ENCODE results near the gene VIPR2.
A peak's percentile ranks its signal among the peaks of the same experiment; 100 is the strongest.

Gene VIPR2

DNA sequence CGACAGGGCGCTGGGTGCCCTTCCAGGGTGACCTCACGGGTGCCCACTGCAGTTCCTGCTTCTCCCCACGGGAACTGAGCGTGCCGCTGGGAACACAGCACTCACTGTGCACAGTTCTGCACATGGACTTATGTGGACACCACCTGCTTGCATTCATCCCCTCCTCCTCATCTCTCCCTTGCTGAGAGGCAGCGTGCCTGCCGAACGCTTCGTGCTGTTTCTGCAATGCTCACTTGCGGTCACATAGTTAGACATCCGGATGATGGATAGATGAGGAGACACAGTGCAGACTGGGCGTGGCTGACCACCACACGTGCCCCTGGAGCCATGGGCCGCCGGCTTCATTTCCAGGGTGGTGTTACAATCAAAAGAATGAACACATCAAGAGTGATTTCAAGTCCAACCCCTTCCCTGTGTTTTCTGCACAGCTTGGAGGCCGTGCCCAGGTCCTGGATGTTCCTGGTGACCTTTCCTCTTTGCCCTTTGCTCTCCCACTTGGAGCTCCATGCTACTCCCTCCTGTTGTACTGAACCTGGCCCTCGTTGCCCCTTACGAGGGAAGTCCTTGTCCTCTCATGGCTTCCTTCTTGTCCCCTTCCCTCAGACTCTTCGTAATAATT lies 119.4 kb downstream of the VIPR2 start:
- peak; percentile 49 for DNase-seq (ENCODE audit: low spot score)

GRCh38 chr7:159024280-159024951 lies 120.3 kb downstream of the VIPR2 start:
- peak; percentile 38 for DNase-seq (ENCODE audit: low spot score)

DNA sequence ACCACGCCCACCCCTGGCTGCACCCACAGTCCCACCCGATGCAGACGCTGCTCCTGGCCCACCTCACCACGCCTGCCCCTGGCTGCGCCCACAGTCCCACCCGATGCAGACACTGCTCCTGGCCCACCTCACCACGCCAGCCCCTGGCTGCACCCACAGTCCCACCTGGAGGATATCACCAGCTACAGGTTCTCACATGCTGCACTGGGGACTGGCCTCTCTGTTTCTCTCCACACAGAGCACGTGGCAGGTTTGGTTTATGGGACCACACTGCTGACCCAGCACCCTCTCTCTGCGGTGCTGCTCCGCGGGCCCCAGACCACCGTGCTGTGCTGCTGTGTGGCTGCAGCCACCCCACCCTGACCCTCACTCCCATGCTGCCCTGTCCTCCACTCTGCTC lies 120.9 kb downstream of the VIPR2 start:
- peak; percentile 47 for DNase-seq (ENCODE audit: low spot score)

GRCh38 chr7:159023206-159023605 lies 121.5 kb downstream of the VIPR2 start:
- peak; percentile 26 for DNase-seq (ENCODE audit: low spot score)

DNA sequence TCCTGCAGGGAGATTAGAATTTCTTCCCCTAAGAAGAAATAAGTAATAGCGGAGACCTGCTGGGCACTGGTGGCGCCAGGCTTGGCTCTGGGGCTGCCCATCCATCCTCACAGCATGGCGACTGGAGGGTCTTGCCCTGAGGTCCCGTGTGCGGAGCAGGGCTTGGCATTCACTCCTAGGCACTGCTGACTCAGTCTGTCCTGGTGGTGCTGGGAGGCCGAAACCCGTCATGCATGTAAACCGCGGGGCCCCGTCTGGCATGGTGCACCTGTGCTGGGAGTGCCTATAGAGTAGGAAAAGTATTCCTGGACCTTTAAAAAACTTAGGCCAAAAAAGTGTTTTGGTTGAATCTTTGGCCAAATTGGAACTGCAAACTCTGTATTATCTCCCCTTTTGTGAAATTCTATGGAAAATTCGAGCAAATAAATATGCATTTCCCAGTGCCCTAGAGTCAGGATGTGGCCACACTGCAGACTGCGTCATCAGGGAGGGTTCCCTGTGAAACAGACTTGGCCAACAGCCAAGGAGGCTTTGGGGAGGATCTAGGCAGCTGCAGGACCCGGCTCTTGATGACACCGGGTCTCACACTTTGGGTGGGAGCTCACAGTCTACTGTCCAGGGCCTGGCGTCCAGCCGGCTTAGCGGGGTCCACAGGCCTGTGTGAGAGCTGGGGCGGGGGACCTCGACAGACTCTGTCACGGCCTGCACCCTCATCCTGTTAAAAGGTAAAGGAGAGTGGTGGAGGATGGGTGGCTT lies 122.3 kb downstream of the VIPR2 start:
- DNase-seq (ENCODE audit: low spot score), result peak; percentile 56

DNA sequence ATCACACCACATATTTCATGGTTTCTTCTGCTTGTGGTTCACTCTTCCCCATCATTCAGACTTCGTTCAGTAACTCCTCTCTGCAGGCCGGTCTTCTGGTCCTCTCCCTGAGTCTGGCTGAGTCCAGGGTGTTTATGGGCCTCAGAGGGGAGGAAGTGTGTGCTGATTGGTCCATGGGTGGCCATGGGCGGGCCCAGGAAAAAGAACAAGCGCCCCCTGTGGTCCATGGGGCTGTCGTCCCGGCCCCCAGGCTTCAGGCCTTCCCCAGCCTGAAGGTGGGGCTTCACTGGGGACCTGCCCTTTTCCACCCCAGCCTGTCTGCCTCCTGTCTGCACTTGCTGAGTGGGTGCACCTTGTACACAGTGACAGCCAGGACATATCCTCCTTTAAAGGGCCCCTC lies 123.7 kb downstream of the VIPR2 start:
- no peak for DNase-seq (ENCODE audit: low spot score)

- DNase-seq (ENCODE audit: low spot score), result no peak
Observed at GRCh38 chr7:159019111-159019510, 125.6 kb downstream of the VIPR2 start.

- DNase-seq (ENCODE audit: low spot score), result no peak
Observed at GRCh38 chr7:159017741-159018140, 126.9 kb downstream of the VIPR2 start.

- DNase-seq (ENCODE audit: low spot score), result no peak
Observed at GRCh38 chr7:159017210-159017609, 127.5 kb downstream of the VIPR2 start.

- DNase-seq (ENCODE audit: low spot score), result no peak
Observed at GRCh38 chr7:159016591-159016990, 128.1 kb downstream of the VIPR2 start.

DNA sequence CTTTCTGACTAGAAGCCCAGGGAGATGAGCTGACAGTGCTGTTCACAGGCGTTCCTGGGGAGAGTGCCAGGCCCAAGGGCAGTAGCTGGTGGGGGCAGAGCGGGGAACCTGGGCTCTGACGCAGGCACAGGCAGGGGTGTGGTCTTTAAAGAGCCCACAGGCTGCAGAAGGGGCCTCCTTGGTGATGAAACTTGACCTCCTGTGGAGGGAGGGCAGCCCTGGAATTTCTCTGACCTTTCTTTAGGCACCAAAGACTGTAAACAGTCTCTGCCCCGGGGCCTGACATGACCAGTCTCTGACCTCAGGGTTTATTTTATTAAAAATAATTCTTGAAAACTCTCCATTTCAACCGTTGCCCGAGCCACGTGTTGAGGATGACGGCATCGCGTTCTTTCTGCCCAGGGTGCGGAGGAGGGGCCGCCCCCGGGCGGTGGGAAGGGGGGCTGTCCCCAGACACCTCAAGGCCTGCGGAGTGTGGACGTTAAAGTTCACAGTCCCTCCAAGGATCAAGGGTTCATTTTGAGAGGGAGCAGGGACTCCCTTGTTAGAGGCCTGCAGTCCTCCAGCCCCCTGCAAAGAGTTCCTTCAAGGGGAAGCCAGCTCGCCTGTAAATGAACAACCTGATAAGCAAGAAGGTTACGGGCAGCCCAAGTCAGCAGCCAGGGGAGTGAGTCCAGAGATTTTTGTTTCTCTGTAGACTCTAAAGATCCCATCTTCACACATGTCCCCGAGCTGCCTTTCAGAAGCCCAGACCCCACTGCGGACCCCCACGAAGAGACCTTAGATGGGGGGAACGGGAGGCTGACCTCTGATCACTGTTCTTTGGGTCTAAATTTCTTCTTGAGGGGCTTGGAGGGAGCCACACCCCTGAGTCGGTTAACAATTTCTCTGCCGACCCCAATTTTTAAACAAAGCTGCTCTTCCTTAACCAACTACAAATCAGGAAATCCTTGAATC lies 128.9 kb downstream of the VIPR2 start:
- no peak for DNase-seq (ENCODE audit: low spot score)

GRCh38 chr7:159015081-159015453 lies 129.6 kb downstream of the VIPR2 start:
- DNase-seq (ENCODE audit: low spot score), result no peak

- DNase-seq (ENCODE audit: low spot score), result no peak
Observed at GRCh38 chr7:159014297-159015062, 130.2 kb downstream of the VIPR2 start.

DNA sequence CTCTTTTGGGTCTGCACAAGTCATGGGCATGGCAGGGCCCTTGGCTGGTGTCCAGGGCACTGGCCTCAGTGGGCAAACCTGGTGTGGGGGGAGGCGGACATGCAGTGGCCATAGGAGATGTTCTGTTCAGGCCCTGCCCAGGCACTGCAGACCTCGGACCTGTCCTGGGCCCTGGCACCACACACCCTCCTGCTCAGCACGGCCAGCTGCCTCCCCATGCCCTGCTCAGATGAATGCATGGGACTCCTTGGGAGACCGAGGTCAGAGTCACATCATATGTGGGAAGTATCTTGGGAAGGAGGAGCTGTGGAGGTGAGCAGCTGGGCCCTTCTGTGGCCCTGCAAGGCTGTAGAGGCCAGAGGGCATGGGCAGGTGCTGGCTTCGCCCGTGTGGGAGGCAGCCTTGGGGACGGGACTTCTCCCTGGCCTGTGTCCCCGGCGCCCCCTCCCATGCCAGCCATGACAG lies 130.8 kb downstream of the VIPR2 start:
- DNase-seq (ENCODE audit: low spot score), result no peak

DNA sequence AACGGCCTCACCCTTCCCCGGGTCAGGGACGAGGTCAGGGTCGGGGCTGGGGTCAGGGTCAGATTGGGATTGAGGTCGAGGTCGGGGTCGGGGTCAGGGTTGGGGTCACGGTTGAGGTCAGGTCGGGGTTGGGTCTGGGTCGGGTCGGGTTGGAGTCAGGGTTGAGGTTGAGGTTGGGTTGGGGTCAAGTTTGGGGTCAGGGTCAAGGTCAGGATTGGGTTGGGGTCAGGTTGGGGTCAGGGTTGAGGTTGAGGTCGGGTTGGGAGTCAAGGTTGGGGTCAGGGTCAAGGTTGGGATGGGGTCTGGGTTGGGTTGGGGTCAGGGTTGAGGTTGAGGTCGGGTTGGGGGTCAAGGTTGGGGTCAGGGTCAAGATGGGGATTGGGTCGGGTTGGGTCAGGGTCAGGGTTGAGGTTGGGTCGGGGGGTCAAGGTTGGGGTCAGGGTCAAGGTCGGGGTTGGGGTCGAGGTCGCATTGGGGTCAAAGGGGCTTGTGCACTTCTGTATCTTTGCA lies 131.4 kb downstream of the VIPR2 start:
- DNase-seq (ENCODE audit: low spot score), result no peak

DNA sequence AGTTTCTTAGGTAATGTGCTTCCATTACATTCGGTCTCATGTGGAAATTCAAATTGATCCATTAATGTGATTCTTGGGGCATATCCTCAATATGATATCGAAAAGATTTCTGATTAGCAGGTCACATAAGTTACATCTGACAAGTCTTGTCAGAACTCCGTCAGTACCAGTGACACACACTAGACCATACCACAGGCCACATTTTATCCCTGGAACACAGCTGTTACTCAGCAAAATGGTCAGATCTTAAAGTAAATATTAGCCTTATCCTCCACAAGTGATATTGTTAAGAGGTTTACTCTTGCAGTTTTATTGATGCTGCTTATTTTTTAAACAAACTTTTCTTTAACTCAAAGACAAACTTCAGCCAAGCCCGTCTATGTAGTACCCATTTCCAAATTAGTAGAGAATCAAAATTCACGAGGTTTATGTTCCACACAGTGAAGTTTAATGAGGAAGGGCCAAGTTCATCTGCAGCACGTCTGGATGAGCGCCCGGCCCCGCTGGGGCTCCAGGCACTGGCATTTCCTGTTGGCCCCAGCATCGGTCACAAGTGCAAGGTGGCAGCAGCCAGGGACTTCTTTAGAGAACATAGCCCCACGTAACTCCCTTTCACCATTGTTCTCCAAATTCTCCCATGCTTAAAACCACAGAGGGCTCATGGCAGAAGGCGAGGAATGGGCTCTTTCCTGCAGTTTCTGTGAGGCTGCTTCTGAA lies 132.2 kb downstream of the VIPR2 start:
- DNase-seq (ENCODE audit: low spot score), result no peak

DNA sequence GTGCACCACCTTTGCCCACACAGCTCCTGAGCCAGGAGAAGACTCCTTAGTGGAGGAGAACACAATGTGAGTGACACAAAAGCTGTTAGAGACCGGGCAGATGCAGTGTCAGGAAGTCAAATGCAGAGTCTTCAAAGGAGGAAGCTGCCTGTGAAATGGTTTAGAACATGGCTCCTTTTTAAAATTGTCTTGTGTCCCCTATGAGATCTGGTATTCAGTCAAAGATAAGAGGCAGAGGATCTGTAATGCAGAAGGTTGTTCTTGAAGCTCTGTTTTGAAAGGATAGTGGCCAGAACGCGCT lies 133.0 kb downstream of the VIPR2 start:
- DNase-seq (ENCODE audit: low spot score), result no peak

DNA sequence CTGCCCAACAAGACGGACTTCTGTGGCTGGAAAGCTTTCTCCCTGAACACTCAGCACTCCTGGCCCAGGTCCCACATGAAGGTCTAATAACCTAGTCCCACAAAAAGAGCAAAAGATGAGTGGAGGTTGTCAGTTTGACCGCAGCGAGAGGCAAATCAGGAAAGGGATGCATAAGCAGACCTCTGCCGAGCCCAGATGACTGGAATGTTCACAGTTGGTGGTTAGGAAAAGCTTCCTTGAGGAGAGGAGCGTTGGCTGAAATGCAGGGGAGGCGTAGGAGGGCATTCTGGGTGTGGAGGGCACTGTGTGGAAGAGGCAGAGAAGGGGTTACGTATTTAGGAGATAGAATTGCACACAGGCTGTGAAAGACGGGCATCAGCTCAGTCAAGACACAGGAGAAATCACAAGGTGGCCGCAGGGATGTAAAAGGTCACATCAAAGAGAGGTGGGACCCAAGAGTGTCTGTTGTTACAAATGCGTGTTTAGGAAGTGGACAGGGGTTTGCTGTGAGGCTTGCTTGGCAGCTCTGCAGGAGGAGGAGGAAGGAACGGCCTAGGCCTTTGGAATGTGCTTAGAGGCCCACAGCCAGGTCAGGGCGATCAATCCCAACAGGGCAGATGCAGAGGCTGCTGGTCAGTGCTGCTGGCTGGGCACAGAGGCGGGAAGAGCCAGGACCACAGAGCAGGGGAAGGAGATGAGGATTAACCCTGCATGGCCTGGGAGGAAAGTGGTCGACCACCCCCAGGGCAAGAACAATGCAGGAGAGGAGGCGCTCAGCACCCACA lies 133.5 kb downstream of the VIPR2 start:
- DNase-seq (ENCODE audit: low spot score), result no peak

GRCh38 chr7:159010411-159010810 lies 134.3 kb downstream of the VIPR2 start:
- DNase-seq (ENCODE audit: low spot score), result no peak

- no peak for DNase-seq (ENCODE audit: low spot score)
Observed at GRCh38 chr7:159009951-159010350, 134.7 kb downstream of the VIPR2 start.

All from left forelimb (tissue), 1 donor.